ENCODE results near the gene PRR12. TPM values are rescaled to one million over a fixed set of nuclear protein-coding genes. Genes with fewer than 3 reads are reported as not detected.

The PRR12 gene
- total RNA-seq, 4 donors from 2014 or later: 4.6 to 15.4 (median 6.2) TPM

GRCh38 chr19:49645995-49646394 lies 55.0 kb downstream of the PRR12 start:
- TF ChIP-seq CTCF (IDR thresholded peaks at IDR 0.05; ENCODE audit: low read depth): no peak

GRCh38 chr19:49646586-49646985 lies 55.6 kb downstream of the PRR12 start:
- TF ChIP-seq CTCF (IDR thresholded peaks at IDR 0.05; ENCODE audit: low read depth): no peak

GRCh38 chr19:49651029-49651819 lies 60.2 kb downstream of the PRR12 start:
- no peak for TF ChIP-seq CTCF (IDR thresholded peaks at IDR 0.05; ENCODE audit: low read depth)

GRCh38 chr19:49651820-49652550 lies 61.0 kb downstream of the PRR12 start:
- no peak for TF ChIP-seq CTCF (IDR thresholded peaks at IDR 0.05; ENCODE audit: low read depth)

- no peak for TF ChIP-seq CTCF (IDR thresholded peaks at IDR 0.05; ENCODE audit: low read depth)
Observed at GRCh38 chr19:49652551-49653465, 61.8 kb downstream of the PRR12 start.

GRCh38 chr19:49653466-49653806 lies 62.5 kb downstream of the PRR12 start:
- no peak for TF ChIP-seq CTCF (IDR thresholded peaks at IDR 0.05; ENCODE audit: low read depth)

Data from subcutaneous adipose tissue (tissue), 4 donors.